ENCODE results near the gene C15orf62. TPM values are rescaled to one million over a fixed set of nuclear protein-coding genes. Genes with fewer than 3 reads are reported as not detected.

Gene C15orf62
- total RNA-seq, 1 donor from 2014 or later: not detected

GRCh38 chr15:40771242-40771641 lies 1.5 kb downstream of the C15orf62 start:
- Histone ChIP-seq H3K27me3 (no peaks in the 10 kb centered on the region), H3K9me3 (no peaks in the 10 kb centered on the region), H3K4me1 (peaks cover 0 to 5% of the 10 kb centered on the region in 2 donors), H3K36me3 (peaks cover 33 to 60% of the 10 kb centered on the region in 2 donors), H3K27ac (no peak overlapping the region), H3K4me3 (no peak overlapping the region)
- no peak for TF ChIP-seq CTCF (IDR thresholded peaks at IDR 0.05)
- intact Hi-C loops (cut with DNase I): no loop called here
- DNase-seq (ENCODE audit: low spot score in 2 of 2): no peak

GRCh38 chr15:40772014-40772413 lies 2.2 kb downstream of the C15orf62 start:
- H3K4me3 ChIP-seq: no peak overlapping the region
- H3K27ac ChIP-seq: no peak overlapping the region
- H3K27me3 ChIP-seq: no peaks in the 10 kb centered on the region
- intact Hi-C loops (cut with DNase I): no loop called here
- no peak for DNase-seq (ENCODE audit: low spot score in 2 of 2)
- H3K4me1 ChIP-seq: no peaks in the 10 kb centered on the region
- TF ChIP-seq CTCF (IDR thresholded peaks at IDR 0.05): no peak
- H3K9me3 ChIP-seq: no peaks in the 10 kb centered on the region
- peaks cover 41 to 68% of the 10 kb centered on the region in 2 donors for H3K36me3 ChIP-seq

- H3K9me3 ChIP-seq: no peaks in the 10 kb centered on the region
- no peaks in the 10 kb centered on the region for H3K4me1 ChIP-seq
- H3K27ac ChIP-seq: no peak overlapping the region
- no peak for TF ChIP-seq CTCF (IDR thresholded peaks at IDR 0.05)
- intact Hi-C loops (cut with DNase I): no loop called here
- no peak overlapping the region for H3K4me3 ChIP-seq
- H3K27me3 ChIP-seq: no peaks in the 10 kb centered on the region
- no peak for DNase-seq (ENCODE audit: low spot score in 2 of 2)
- H3K36me3 ChIP-seq: peaks cover 56 to 68% of the 10 kb centered on the region in 2 donors
Observed at GRCh38 chr15:40773496-40773895, 3.7 kb downstream of the C15orf62 start.

GRCh38 chr15:40773902-40774301 lies 4.1 kb downstream of the C15orf62 start:
- H3K4me3 ChIP-seq: no peak overlapping the region
- H3K27ac ChIP-seq: no peak overlapping the region
- H3K27me3 ChIP-seq: no peaks in the 10 kb centered on the region
- intact Hi-C loops (cut with DNase I): no loop called here
- no peak for DNase-seq (ENCODE audit: low spot score in 2 of 2)
- TF ChIP-seq CTCF (IDR thresholded peaks at IDR 0.05): no peak
- no peaks in the 10 kb centered on the region for H3K9me3 ChIP-seq
- peaks cover 60 to 69% of the 10 kb centered on the region in 2 donors for H3K36me3 ChIP-seq
- no peaks in the 10 kb centered on the region for H3K4me1 ChIP-seq

- DNase-seq (ENCODE audit: low spot score in 2 of 2): no peak
- Histone ChIP-seq H3K9me3 (no peaks in the 10 kb centered on the region), H3K27ac (no peak overlapping the region), H3K36me3 (peaks cover 68 to 76% of the 10 kb centered on the region in 2 donors), H3K27me3 (no peaks in the 10 kb centered on the region), H3K4me3 (no peak overlapping the region), H3K4me1 (no peaks in the 10 kb centered on the region)
- intact Hi-C loops (cut with DNase I): no loop called here
- no peak for TF ChIP-seq CTCF (IDR thresholded peaks at IDR 0.05)
Observed at GRCh38 chr15:40775007-40775406, 5.2 kb downstream of the C15orf62 start.
